ENCODE data around the gene CSF2RB.

Gene CSF2RB

DNA sequence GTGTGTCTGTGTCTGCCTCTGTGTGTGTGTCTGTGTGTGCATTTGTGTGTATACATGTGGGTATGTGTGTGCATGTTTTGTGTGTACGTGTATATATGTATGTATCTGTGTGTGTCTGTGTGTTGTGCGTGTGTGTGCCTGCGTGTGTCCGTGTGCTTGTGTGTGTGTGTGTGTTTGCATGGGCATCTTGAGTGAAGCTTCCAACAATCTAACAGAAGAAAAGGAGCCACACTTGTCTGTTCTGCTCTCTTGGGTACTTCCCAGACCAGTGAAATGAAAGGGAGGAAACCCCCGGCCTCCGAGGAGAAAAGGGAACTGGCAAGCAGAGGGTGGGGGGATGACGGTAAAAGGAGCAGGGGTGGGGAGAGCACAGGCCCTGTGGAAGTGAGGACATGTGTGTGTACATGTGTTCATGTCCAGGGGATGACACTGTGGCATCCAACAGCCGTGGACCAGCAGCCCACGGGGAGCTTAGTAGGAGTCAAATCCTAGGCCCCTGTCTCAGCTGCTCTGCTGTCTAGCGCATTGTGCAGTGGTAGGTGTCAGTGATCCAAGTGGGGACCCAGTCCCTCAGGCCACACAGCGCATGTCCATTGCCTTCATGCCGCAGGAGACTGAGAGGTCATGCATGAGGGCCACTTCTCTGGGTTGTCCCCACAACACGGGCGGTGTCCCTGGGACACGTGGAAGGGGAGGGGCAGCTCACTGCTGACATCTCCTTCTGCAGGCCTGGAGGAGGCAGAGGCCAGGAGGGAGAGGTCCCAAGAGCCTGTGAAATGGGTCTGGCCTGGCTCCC is 8.1 kb downstream of the CSF2RB start:
- no peak for DNase-seq (ENCODE audit: low read depth)

DNA sequence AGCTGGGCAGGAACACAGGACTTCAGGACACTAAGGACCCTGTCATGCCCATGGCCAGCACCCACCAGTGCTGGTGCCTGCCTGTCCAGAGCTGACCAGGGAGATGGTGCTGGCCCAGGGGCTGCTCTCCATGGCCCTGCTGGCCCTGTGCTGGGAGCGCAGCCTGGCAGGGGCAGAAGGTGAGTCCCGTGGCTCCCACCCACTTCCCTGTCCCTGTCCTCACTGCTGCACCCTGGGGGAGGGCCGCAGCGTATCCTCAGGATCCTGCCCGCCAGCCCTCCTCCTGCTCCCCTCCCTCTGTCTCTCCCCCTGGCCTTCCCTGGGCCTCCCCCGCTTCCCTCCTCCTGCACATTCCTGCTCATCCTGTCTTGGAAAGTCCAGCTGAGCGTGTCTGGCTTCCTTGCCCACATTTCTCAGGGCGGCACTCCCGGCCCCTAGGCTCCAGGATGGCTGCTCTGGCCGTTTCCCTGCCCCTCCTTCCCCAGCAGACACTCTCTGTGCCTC is 8.7 kb downstream of the CSF2RB start:
- no peak for DNase-seq (ENCODE audit: low read depth)

GRCh38 chr22:36922711-36923110 is 9.3 kb downstream of the CSF2RB start:
- DNase-seq (ENCODE audit: low read depth): no peak

DNA sequence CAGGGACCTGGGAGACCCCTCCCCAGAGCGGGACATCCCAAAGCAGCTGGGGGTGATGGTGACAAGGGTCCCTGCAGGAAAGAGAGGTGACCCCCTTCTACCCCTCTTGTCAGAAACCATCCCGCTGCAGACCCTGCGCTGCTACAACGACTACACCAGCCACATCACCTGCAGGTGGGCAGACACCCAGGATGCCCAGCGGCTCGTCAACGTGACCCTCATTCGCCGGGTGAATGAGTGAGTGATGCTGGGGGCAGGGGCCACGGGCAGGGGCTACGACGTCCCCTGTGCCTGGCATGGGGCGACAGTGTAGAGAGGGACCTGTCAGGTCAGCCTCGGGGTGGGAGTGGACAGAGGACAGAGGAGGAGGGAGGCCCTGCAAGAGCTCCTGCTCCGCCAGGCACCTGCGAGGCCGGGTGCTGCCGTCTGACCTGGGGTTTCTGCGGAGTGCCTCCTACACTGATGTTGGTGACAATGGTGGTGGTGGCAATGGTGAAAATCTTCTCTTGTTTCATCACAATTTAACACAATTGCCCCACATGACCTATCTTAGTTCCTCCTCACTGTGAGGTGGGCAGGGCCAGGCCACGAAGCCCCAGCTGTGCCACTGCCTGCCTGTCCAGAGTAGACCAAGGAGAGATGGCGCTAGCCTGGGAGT is 9.8 kb downstream of the CSF2RB start:
- no peak for DNase-seq (ENCODE audit: low read depth)

DNA sequence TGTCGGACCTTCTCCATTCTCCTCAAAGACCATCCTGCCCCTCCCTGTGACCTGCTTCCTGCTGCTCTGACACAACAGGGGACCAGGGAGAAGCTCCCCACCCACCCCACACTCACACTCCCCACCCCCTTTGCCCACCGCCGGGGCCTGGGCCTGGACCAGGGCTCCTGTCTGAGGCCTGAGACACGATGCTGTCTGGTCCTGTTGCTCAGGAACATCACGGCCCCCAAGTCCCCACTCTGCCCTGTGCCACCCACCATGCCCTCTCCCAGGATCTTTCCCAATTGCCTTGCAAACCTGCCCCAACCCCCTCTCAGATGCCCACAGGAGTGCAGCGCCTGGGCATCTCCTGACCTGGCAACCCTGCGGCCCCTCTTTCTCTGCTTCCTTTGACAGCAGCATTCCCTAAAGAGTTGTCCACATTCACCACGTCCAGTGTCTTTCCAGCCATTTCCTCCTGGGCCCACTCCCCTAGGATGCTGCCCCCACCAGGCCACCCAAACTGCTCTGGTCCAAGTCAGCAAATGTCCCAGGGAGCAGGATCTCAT is 10.8 kb downstream of the CSF2RB start:
- DNase-seq (ENCODE audit: low read depth): no peak

DNA sequence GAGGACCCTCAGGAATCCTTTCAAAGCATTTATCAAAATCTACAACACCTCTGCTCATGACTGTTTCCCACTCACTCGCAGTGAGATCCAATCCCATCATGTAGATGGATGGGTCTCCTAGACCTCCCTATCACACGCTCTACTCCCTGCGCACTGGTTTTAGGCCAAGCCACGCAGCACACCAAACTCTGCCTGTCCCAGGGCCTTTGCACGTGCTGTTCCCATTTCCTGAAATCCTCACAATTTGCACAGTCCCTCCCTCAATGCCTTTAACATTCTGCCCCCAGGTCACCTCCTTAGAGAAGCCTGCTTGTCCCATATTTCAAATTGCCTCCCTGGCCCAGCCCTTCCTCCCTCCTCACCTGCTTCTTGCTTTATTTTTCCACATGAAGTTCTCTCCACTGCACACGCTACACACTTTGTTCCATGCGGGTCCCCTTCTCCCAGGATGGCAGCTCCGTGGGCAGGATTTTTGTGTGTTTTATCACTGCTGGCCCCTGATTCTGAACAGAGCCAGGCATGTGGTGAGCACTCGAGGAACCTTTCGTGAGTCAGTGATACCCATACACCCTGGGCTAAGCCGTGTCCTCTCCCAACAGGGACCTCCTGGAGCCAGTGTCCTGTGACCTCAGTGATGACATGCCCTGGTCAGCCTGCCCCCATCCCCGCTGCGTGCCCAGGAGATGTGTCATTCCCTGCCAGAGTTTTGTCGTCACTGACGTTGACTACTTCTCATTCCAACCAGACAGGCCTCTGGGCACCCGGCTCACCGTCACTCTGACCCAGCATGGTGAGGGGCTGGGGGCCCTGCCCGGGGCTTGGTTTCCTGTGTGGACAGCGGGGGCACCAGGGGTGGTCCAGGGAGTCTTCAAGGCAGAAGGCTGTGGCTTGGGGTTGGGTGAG is 12.2 kb downstream of the CSF2RB start:
- DNase-seq (ENCODE audit: low read depth): no peak

- no peak for DNase-seq (ENCODE audit: low read depth)
These were observed 12.9 kb downstream of the CSF2RB start for GRCh38 chr22:36926309-36926708.

DNA sequence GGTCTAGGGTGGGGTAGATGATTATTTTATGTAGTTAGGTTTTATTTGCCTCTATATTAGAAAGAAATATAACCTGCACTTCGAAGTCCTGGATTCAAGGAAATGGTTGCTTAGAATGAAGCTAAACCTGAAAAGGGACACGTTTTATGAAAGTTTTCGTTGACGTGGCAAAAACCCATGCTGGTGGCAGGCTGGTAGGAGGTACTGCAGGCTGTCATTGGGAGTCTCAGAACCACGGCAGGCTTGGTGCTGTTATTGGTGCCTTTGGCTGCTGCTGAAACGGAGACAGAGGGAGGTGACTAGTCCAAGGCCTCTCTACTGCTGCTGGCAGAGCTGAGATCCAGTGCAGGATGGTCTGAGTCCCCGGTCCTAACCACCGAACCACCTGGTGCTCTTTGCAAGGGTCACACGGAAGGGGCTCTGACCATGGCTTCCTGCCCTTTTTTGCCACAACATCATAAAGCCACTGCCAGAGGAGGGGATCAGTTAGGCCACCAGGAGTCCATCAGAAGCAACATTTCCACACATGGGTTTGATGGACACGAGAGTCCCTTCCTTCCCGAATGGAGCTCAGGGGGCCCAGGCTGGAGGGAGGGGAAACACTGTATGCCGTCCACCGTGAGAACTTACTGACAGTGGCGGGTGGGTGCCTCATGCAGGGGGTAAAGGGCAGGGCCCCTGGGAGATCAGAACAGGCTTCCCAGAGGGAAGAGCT is 13.4 kb downstream of the CSF2RB start:
- DNase-seq (ENCODE audit: low read depth): no peak

DNA sequence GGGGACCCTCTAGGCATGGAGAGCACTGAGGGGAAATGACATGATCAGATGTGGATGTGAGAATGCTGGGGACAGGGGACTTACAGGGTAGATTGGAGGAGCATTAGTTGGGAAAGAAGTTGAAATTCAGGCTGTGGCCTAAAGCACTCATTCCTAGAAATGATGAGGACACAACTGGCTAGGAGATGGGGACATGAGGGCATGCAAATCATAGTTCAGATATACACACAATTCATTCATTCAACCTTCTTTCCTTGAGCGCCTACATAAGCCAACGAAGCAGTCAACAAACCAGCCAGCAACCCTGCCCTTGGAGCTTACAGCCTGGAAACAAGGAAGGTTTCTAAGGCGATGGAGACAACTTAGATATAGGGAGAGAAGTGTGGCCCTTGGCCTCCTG is 14.2 kb downstream of the CSF2RB start:
- no peak for DNase-seq (ENCODE audit: low read depth)

GRCh38 chr22:36928196-36928595 is 14.8 kb downstream of the CSF2RB start:
- DNase-seq (ENCODE audit: low read depth): no peak

- DNase-seq (ENCODE audit: low read depth): no peak
These were observed 15.5 kb downstream of the CSF2RB start for GRCh38 chr22:36928786-36929535.

DNA sequence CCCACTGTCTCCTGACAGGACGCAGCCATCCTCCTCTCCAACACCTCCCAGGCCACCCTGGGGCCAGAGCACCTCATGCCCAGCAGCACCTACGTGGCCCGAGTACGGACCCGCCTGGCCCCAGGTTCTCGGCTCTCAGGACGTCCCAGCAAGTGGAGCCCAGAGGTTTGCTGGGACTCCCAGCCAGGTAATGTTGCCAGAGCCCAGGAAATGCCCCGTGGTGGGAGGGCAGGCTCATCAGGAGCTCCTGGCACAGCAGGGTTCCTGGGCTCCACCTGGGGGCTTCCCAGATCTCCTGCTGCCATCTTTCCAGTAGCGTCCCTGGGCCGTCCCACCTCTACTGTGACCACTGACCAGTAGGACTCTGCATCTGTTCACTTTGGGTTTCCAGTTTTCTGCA is 16.2 kb downstream of the CSF2RB start:
- no peak for DNase-seq (ENCODE audit: low read depth)

GRCh38 chr22:36930041-36930935 is 16.9 kb downstream of the CSF2RB start:
- DNase-seq (ENCODE audit: low read depth): no peak

- no peak for DNase-seq (ENCODE audit: low read depth)
These were observed 18.0 kb downstream of the CSF2RB start for GRCh38 chr22:36931446-36931845.

- DNase-seq (ENCODE audit: low read depth): no peak
These were observed 20.4 kb downstream of the CSF2RB start for GRCh38 chr22:36933629-36934417.

- DNase-seq (ENCODE audit: low read depth): no peak
These were observed 21.2 kb downstream of the CSF2RB start for GRCh38 chr22:36934418-36935312.

GRCh38 chr22:36935313-36935610 is 21.8 kb downstream of the CSF2RB start:
- DNase-seq (ENCODE audit: low read depth): no peak

GRCh38 chr22:36935694-36936093 is 22.3 kb downstream of the CSF2RB start:
- DNase-seq (ENCODE audit: low read depth): no peak

All from T-helper 22 cell (primary cell).